NCI-H82 treated with DMSO at 0.1 percent for 48 hours (cell line): ENCODE data around the gene PRR15L.
"Not testable (repeated sequence)": the region's sequence is repeated elsewhere in the genome, so short reads cannot be mapped to it uniquely, and the experiment has no call there.

Source experiments
- DNase-seq: peaks from one replicate; lab custom pipeline; 2025; ENCODE audit not compliant: unreplicated experiment; lab: John Stamatoyannopoulos, UW

Gene PRR15L, protein sequence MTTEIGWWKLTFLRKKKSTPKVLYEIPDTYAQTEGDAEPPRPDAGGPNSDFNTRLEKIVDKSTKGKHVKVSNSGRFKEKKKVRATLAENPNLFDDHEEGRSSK

DNA sequence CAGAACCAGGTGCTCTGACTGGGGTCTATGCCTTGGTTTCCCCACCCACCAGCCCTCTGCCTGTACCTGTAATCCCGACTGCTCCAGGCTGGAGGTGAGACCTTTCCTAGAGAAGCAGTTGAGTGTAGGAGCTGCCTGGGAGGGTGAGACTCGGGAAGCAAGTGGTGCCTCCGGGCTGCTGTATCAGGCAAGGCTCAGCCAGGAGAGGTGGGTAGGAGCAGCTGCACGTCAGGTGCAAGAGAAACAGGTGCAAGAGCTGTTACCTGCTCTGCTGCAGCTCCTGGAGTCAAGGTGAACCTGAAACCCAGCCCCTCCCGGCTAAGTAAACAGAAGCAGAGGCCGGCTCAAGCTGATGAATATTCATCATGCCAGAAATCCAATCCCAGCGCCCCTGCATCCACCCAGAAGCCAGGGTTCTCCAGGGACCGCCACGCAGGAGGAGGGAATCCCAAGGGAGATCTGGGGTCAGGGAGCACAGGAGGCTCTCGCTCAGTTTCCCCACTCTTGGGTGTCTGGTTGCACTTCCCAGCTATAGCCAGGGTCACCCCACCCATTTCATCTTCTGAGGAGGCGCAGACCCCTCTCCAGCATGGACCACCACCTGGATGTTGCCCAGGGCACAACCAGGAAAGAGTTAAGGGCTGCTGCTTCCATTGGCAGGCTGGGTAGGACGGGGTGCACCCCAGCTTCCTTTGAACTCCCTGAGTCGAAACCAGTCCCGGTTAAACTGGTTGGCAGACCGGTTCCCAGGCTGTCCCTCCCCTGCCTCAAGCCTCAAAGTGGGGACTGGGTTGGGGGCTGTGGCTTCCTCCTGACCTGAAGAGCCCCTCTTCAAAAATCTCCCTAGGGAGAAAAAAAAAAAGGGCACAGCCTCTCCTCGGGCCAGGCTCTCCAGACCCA, at the start of gene PRR15L:
TSS of gene PRR15L (minus strand) at position 293 of the 900 bp plus-strand sequence. CDS start 4,649 bp downstream, outside the sequence.
- no peak for DNase-seq

DNA sequence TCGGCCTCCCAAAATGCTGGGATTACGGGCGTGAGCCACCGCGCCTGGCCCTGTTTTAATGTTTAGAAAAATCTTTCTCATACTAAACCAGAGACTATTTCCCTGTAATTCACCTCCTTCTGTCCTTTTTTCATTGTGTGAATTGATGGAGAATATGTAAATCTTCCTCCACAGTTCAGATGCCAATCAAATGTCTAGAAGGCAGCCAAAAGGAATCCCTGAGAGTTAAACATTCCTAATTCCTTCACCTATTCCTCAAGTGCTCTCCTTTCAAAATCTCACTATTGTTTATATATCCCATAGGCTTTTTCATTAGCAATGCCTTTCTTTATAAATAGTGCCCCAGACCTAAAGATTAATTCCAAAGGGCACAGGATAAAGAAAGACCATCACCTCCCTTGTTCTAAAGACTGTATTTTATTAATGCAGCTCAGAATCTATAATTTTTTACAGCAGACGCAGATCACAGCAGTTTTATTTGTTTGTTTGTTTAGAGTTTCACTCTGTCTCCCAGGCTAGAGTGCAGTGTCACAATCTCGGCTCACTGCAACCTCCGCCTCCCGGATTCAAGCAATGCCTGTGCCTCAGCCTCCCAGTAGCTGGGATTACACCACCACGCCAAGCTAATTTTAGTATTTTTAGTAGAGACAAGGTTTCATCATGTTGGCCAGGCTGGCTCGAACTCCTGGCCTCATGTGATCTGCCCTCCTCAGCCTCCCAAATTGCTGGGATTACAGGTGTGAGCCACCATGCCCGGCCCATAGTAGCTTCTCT, 49.4 kb upstream of the PRR15L start:
- DNase-seq = no peak

DNA sequence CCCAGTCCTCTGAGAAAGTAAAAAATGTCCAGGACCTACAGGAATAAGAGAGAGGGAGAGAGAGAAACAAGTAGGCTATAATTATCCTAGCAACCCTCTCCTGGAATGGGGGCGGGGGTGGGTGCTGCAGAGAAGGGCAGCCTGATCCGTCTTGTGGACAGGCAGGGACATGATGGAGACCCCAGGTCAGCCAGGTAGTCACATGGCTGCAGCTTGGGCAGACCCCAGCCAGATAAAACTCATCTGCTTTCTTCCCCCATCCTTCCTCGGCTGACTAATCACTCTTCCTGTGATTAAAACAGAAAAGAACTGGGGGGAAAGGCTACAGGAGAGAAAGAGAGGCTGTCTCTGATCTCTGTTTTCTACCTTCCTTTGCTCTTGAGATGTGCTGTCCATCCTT, 47.3 kb upstream of the PRR15L start:
- no peak for DNase-seq

DNA sequence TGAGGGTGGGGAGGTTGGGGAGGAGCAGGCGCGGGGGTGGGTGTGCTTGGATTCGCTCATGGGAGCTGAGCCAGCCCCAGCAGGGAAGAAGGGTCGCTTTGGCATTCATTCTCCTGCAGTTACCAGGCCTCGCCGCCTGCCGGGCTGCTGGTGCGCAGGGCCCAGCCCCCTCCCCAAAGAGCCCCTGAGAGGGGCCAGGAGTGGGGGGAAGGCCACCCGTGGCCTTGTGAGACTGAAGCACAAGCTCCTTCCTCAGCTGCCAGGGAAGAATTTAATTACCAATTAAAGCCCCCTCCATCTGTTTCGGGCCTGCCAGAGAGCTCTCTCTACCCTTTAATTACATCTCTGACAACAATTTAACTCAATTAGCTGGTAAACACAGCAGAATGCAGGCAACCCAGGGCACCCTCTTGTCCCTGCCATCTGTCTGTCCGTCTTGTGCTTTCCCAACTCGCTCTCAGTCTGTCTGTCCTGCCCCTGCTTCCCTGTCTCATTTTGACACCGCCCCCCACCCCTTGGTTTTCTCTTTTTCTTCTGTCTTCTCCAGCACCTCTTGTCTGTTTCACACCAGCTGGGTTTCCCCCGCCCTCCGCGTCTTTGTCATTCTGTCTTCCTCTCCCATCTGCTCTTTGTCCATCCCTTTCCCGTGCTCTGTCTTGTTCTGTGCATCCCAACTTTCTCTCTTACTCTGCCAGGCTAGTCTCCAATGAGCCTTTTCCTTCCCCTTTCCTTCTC, 45.9 kb upstream of the PRR15L start:
- peak; percentile 100 for DNase-seq

DNA sequence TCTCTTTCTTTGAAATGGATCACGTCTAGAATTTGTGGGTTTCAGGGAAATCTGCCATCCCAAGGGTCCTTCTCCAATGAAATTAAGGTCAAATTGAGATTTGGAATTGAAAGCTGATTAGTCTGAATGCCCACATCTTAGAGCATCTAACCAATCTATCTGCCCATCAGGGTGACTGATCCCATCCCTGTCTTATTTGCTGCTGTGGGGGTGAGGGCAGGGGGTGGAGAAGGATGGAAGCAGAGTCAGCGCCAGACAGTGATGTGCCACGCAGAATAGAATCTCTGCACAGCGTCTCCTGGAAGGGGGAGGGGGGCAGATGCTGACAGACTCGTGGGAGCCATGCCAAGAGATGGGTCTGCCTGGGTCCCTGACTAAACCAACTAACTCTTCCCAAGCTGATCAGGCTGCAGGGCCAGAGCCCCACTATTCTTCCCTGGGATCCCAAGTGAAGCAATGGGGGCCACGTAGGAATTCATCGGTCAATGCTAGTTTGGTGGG, 45.3 kb upstream of the PRR15L start:
- DNase-seq = peak; percentile 89

DNA sequence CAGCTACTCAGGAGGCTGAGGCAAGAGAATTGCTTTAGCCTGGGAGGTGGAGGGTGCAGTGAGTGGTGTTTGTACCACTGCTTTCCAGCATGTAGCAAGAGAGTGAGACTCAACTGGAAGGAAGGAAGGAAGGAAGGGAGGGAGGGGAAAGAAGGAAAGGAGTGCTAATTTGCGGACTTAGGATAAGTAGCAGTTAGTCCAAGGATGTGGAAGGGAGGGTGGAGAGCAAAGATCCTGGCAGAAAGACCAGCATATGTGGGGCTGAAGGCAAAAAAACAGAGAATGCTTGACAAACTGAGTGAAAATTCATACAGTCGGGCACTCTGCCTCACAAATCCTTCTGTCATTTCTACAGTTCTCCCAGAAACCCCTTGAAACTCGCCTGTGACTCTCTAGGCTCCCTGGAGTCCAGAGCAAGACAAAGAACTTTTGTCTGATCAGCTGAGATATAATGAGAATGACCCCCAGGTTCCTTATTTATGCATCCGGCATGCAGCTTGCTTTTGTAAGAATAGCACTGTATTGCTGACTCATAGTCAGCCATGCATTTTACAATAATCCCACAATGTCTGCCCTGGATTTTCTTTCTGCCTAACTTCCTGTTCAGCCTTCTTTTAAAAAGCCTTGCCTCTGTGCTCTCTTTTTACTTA, 44.7 kb upstream of the PRR15L start:
- DNase-seq = peak; percentile 47

DNA sequence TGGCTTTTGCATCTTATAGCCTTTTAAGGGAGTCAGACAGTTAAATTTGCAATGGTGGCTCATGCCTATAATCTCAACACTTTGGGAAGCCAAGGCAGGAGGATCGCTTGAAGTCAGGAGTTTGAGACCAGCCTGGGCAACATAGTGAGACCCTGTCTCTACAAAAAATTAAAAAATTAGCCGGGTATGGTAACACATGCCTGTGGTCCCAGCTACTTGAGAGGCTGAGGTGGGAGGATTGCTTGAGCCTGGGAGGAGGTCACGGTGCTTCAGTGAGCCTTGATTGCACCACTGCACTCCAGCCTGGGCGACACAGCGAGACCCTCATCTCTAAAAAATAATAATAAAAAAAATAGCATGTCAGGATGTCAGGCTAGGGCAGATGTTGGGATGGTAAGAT, 44.0 kb upstream of the PRR15L start:
- not testable (repeated sequence) for DNase-seq

DNA sequence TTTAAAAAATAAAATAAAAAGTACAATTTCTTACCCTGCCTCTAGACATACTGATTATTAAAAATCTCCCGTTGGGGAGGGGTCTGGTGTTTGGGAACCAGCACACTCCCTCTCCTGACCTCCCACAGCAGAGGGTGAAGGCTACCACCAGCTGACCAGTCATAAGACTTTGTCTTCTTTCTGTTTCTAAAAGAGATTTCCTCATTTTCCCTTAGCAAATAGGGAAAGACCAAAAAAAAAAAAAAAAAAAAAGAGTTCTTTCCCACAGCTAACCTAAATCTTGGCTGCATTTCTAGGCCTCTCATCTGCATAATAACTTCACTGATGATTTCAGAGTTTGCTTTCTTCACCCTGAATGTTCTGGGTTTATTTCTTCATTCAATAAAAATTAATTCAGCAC, 43.5 kb upstream of the PRR15L start:
- no peak for DNase-seq

DNA sequence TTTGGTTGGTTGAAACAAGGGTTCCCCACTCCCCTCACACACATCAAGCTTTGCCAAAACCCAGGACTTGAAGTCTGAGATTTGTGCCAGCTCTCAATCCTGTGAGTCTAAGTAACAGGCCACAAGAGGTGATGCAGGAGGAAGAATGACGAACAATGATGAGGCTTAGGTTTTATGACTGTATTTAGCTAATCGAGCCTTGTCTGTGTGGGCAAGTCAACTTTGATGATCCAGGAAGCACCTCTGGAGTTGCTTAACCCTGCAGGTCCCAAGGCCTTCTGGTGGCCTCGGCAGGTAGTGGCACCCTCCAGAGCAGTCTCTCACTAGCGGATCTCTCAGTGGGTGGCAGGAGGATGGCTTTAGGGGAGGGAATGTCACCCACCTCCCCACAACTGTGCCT, 41.9 kb upstream of the PRR15L start:
- DNase-seq = no peak

DNA sequence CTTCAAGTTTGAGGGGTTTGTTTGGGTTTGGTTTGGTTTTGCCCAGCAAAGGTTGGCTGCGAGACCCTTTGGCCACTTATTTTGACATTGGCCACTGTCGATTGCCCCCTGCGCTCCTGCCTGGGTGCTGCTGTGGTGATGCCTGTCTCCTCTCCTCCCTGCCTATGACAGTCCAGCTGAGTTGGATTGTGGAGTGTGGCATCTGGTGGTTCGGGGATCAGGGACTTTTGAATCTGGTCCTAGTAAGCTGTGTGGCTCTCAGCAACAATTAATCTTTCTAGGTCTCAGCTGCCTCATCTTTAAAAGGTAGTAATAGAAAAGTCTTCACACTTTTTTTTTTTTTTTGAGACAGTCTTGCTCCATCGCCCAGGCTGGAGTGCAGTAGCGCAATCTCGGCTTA, 40.4 kb upstream of the PRR15L start:
- peak; percentile 93 for DNase-seq

DNA sequence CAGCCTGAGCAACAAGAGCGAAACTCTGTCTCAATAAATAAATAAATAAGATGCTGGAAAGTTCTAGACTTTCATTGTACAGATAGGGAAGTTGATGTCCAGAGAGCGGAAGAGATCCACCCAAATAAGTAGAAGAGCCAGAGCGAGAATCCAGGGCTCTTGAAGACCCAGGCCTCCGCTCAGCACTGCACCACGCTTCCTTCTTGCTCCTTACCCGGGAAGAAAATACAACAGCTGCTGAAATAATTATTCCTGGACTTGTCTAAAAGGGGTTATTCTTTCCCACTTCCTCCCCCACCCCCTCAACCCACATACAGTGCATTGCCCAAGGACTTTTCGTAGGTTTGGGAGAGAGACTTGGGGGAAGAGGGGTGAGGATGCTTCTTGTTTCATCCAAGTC, 39.9 kb upstream of the PRR15L start:
- no peak for DNase-seq

DNA sequence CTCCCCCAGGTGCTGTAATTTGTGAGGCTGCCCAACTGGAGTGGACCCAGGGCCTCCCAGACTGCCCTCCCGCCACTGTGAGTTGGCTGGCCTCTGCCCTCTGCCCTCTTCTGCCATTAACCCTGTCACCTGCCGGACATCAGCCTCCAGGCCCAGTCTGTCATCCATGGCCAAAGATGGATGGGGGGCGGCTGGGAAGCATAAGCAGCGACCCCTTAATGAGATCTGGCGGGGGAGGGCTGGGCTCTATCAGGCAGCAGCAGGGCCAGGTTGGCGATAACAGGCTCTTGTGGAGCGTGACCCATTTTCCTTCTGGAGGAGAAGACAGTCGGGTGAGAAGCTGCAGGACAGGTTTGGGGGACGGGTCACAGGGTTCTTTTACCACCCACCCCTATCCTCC, 38.5 kb upstream of the PRR15L start:
- DNase-seq = peak; percentile 31

DNA sequence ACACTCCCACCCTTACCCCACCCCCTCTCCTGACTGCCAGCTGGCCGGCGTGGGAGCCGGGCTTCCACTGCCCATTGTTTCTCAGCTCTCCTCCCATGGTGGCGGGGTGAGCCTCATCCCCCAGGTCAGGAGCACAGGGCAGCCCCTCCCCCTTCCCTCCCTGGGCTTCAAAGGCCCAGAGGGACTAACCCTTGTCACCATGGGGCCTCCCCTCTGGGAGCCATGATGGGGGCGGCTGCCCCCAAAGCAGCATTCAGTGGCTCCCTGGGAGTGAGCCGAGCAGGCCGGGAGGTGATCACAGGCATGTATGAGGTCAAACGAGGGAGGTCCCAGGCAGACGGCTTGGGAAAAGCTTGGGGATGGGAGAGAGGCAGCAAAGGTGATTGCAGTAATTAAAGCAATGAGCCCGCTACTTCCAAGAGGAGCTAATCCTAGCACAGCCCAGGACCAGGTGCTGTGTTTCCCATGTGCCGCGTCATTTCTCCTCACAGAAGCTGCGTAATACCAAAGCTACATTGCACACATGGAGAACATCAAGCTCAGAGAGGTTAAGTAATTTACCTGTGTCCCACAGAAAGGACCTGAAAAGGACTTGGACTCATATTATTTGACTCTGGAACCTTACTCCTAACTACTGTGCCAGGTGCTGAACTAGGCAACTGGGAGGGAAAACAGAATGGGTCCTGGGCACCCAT, 37.7 kb upstream of the PRR15L start:
- DNase-seq = peak; percentile 93

DNA sequence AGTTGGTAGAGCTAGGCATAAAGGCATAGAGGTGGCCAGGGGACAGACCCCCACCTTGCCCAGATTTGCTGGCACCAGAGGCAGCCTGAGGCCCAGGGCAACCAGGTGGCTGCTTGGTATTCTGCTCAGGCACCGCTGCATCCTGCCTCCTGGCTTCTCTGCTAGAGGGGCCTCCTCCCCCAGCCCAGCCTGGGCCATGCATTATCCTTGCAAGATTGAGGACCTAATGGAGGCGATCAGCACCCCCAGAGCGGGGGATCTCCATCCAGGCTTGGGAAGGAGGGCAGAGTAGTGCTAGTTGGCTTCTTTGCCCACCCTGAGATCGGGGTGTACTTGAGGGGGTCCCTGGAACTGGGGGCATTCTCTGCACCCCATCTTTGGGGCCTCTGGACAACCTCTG, 37.0 kb upstream of the PRR15L start:
- DNase-seq = no peak

DNA sequence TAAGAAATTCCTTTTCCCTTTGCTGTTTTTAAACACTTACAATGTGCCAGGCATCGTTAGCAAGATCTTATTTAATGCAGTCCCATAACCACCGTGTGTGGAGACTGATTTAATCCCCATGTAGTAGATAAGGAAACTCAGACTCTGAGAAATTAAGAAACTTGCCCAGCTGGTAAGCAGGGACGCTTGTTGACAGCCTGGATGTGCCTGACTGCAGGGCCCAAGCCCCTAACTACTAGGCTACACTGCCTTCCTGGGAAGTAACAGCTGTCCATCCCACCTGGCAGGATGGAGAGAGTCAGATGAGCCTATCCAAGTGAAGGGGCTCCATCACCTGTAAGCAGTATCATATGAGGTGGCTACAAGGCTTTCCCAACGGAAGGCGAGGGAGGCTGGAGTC, 36.3 kb upstream of the PRR15L start:
- peak; percentile 28 for DNase-seq

DNA sequence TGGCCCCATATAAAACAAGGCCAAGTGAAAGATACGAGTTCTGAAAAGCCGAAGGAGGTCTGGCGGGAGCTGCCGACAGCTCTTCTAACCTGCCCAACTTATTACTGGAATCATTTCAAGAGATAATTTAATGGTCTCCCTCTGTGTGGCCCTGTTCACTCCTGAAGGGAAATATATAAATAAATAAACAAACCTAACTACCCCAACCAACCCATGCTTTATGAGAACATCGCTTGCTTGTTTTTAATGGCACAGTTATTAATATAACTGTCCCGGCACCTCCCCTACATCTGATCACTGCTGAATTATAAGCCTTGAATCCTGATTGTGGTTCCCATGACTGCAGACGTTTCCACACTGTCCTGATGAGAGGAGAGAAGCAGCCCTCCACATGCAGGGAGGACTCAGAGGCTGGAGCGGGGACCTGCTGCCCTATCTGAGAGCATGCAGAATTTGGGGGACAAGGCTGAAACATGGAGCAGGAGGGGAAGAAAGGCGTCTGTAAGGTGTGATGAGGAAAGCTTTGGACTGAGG, 35.4 kb upstream of the PRR15L start:
- no peak for DNase-seq

DNA sequence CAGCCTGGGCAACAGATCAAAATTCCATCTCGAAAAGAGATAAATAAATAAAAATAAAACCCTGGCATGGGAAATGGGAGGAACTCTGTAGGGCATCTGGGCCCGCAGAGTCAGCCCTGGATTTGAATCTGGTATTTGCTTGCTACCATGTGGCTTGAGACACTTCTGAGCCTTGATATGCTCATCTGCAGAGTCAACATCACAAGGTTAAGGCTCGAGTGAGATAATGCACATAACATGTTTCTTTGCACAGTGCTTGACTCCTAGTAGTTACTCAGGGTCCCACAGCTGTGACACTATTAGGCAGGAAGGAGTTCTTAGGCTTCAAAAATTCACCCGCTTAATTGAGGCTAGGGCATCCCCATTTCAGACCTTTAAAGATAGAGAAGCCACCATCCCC, 34.5 kb upstream of the PRR15L start:
- DNase-seq = no peak

DNA sequence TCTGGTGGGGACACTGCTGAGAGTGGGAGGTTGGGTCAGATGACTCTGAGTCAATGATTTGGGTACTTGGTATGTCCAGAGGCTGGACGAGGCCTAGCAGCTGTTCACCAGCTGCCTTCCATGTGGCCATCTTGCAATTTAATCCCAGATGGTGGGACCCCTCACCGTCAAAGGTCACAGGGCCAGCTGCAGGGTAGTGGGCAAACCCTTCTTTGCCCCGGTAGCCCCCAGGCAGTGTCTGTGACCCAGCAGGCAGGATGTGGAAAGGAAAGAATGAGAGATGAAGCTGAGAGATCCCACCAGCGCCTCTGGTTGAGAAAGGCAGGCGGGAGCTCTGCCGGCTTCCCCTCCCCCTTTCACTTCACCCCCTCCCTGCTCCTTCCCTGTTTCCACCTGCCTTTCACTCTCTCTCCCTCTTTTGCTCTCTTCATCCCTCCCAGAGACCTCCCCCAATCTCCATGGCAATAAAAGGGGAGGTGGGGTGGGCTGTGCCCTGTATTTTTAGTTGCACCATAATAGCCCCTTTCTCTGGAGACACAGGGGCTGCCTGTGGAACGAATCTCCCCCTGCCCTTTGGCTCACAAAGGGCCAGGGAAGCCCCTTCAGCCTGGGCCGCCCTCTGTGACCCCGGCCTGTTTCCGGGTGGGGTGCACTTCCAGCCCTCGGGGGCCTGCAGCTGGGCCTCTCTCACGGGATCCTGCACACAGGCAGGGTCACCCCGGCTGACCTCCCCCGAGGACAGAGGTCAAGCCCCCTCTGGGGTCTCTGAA, 33.5 kb upstream of the PRR15L start:
- DNase-seq = peak; percentile 14

DNA sequence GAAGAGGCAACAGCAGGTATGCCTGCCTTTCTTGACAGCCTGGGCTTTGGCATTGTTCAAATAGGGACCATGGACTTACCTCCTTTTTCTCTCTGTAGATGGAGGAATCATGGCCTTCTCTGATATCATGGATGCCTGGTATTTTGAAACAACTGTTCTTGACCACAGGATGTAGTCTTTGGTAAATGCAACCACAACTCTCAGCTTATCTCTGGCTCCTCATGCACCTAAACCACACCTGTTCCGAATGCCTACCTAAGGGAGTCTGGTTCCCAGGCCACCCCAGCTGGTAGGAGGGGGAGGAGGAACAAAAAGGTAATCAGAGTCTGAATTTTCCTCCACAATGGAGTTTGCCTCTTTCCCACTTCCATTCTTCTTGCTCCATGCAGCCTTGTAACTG, 32.0 kb upstream of the PRR15L start:
- no peak for DNase-seq
